GM12872 (cell line): ENCODE results near the gene ZACN.

Experiments used
- CTCF ChIP-seq: IDR thresholded peaks from 3 replicates; pipeline ENCODE4 v1.5.1; 2011; ENCODE audit warnings: low read depth, mild to moderate bottlenecking, low read length, moderate library complexity; ENCODE audit not compliant: insufficient read depth

ZACN gene

GRCh38 chr17:76094046-76094445, 15.1 kb downstream of the ZACN start:
- no peak for TF ChIP-seq CTCF

- no peak for TF ChIP-seq CTCF
Observed at GRCh38 chr17:76095943-76096342, 17.0 kb downstream of the ZACN start.

GRCh38 chr17:76097716-76098295, 18.8 kb downstream of the ZACN start:
- no peak for TF ChIP-seq CTCF

GRCh38 chr17:76102944-76103273, 23.9 kb downstream of the ZACN start:
- no peak for TF ChIP-seq CTCF

- TF ChIP-seq CTCF, result no peak
Observed at GRCh38 chr17:76103274-76104139, 24.5 kb downstream of the ZACN start, which contains the start of gene EXOC7. TSS of gene EXOC7 (minus strand) at chr17:76103787. CDS start at chr17:76103692, 95 bp downstream.

- TF ChIP-seq CTCF, result no peak
Observed at GRCh38 chr17:76104140-76104895, 25.3 kb downstream of the ZACN start.

GRCh38 chr17:76104896-76105231, 25.9 kb downstream of the ZACN start:
- no peak for TF ChIP-seq CTCF
